Heart right ventricle (tissue), 16 donors: ENCODE data around the gene MYO5B. TPM values are rescaled to one million over a fixed set of nuclear protein-coding genes. Genes with fewer than 3 reads are reported as not detected.
A peak's percentile ranks its signal among the peaks of the same experiment; 100 is the strongest.

Source experiments
- ATAC-seq, 8 donors: fragments of 200-7000 bp; cut with Tn5 transposase; one replicate each; pipeline ENCODE4 v1.9.1; 2020; ENCODE audit warnings: mild to moderate bottlenecking in 8 of 8, moderate library complexity in 8 of 8, moderate number of reproducible peaks in 1 of 8
- DNase-seq, 2 donors: peaks; one replicate each; pipeline ENCODE4 v3.0.0-alpha.2; 2020
- H3K27ac ChIP-seq, 10 donors: fragments of 200-600 bp; sonication (generic) in 2 of 10; one replicate each; pipeline versions ENCODE4 v1.5.0 to v1.8.0; 2020 to 2022; ENCODE audit warnings: mild to moderate bottlenecking in 3 of 10
- H3K27me3 ChIP-seq, 7 donors: fragments of 200-600 bp; one replicate each; pipeline ENCODE4 v1.8.0; 2021 to 2022; ENCODE audit warnings: mild to moderate bottlenecking in 2 of 7
- H3K36me3 ChIP-seq, 9 donors: fragments of 200-600 bp; sonication (generic) in 1 of 9; one replicate each; pipeline versions ENCODE4 v1.5.0 to v1.8.0; 2020 to 2022; ENCODE audit warnings: mild to moderate bottlenecking in 2 of 9
- H3K4me1 ChIP-seq, 9 donors: fragments of 200-600 bp; sonication (generic) in 1 of 9; one replicate each; pipeline versions ENCODE4 v1.5.0 to v1.8.0; 2020 to 2022; ENCODE audit warnings: mild to moderate bottlenecking in 4 of 9
- H3K4me3 ChIP-seq, 10 donors: fragments of 200-600 bp; sonication (generic) in 2 of 10; one replicate each; pipeline versions ENCODE4 v1.5.0 to v1.8.0; 2020 to 2022; ENCODE audit warnings: mild to moderate bottlenecking in 7 of 10, moderate library complexity in 2 of 10
- H3K9me3 ChIP-seq, 11 donors: fragments of 200-600 bp in 10 of 11; sonication (generic) in 2 of 11; one replicate each; pipeline versions ENCODE4 v1.5.0 to v1.8.0; 2013 to 2022; ENCODE audit warnings: mild to moderate bottlenecking in 2 of 11, control low read depth in 1 of 11, moderate library complexity in 1 of 11
- CTCF ChIP-seq, 9 donors: fragments of 200-600 bp; sonication (generic) in 2 of 9; IDR thresholded peaks; one replicate each; pipeline versions ENCODE4 v1.5.0 to v1.8.0; 2021 to 2022; ENCODE audit warnings: antibody characterized with exemption in 9 of 9, mild to moderate bottlenecking in 5 of 9, moderate library complexity in 1 of 9
- WGBS, 2 donors: extraction: QIAGEN DNeasy Blood & Tissue Kit; methylation state at CpG; one replicate each; pipeline ENCODE4 v1.1.7; 2013; ENCODE audit warnings: inconsistent platforms in 1 of 2; 5-methylcytosine and 5-hydroxymethylcytosine counted together
- intact Hi-C, 10 donors: fragments of 100-400 bp; cut with DNase I; formaldehyde crosslinking; loops; one replicate each; pipeline versions ENCODE4 v1.11.1 to v1.14.2; 2022
- polyA plus RNA-seq, 2 donors: library from polyadenylated mRNA; stranded (reverse); fragments of 200-250 nt; gene quantifications; one replicate each; pipeline ENCODE4 v1.2.3, GENCODE V29; 2013
- total RNA-seq, 10 donors: library from RNA; stranded (reverse); fragmentation: NEBNext Ultra II Directional in 3 of 10; extraction: Animal tissue kit (Norgen Biotek cat#: 25700) in 3 of 10; gene quantifications; one replicate each; pipeline versions ENCODE4 v1.2.1 to v1.2.4, GENCODE V29; 2021 to 2023
- donor health status: Arrhythmogenic right ventricular cardiomyopathy.
- donor health status: ischemic (EF 13 %, LVEDD 7.1; RV severe dilation, severe dysfunction).
- donor health status: healthy with polysubstance abuse.
- donor health status: DM: no; HTN: yes; CAD: no.
- donor health status: DM: no; HTN: no; CAD: no.
- donor health status: ischemic (EF 25% LVEDD 6.9; RV normal size, moderate dysfunction).
- donor health status: ischemic (EF 25% LVEDD 5.7; RV mildly dilated, moderate dysfunction).
- donor health status: healthy.
- donor health status: DM: yes; HTN: yes; CAD: no.
- donor health status: Ischemic cardiomyopathy.
- donor health status: ischemic (EF 35%, LVEDD 5.7; RV mildly dilated, moderate dysfunction).
- donor health status: nonischemic (EF 11% LVEDD 7.7; RV severe dilation, severe dysfunction).
- donor health status: DM: yes; HTN: yes; CAD: no.
- donor health status: PGD.
- donor health status: ischemic (EF 29% LVEDD 5.4; RV normal size, mild dysfunction).
- donor health status: nonischemic (EF 23%, LVEDD 6.1; RV moderate dilation, normal function).

Gene MYO5B
- total and polyA plus RNA-seq, 12 donors = 0.20 to 3.7 (median 0.93) TPM

- Histone ChIP-seq H3K4me3 (no peak overlapping the region), H3K4me1 (peaks cover 0 to 6% (median 0%) of the 10 kb centered on the region in 9 donors), H3K27ac (no peak overlapping the region), H3K9me3 (no peaks in the 10 kb centered on the region), H3K27me3 (peaks cover 0 to 25% (median 4%) of the 10 kb centered on the region in 7 donors), H3K36me3 (no peaks in the 10 kb centered on the region)
- no peak for TF ChIP-seq CTCF (IDR thresholded peaks at IDR 0.05)
- intact Hi-C loops = loop anchor here in 1 of 10 donors (10.0 kb wide), 1 partner anchor 49 kb away; no protein-coding TSS in a partner anchor
- 61 to 66% methylated on average over 6 of the region's 6 CpGs for WGBS, 2 donors
- DNase-seq (peak in 1 of 2 donors; percentile 27), ATAC-seq (peak in 7 of 8 donors; percentile 36 to 62 (median 48))
Measured at GRCh38 chr18:49845629-49846360, 349.2 kb downstream of the MYO5B start.

- 94 to 100% methylated on average over 1 of the region's 1 CpG for WGBS, 2 donors
- Histone ChIP-seq H3K36me3 (no peaks in the 10 kb centered on the region), H3K27me3 (peaks cover 0 to 20% (median 4%) of the 10 kb centered on the region in 7 donors), H3K4me3 (no peak overlapping the region), H3K4me1 (peaks cover 0 to 6% (median 0%) of the 10 kb centered on the region in 9 donors), H3K9me3 (no peaks in the 10 kb centered on the region), H3K27ac (no peak overlapping the region)
- no peak for ATAC-seq
- no peak for TF ChIP-seq CTCF (IDR thresholded peaks at IDR 0.05)
- no peak for DNase-seq
- intact Hi-C loops = loop anchor here in 1 of 10 donors (10.0 kb wide), 1 partner anchor 50 kb away; no protein-coding TSS in a partner anchor
Measured at GRCh38 chr18:49844903-49845302, 350.0 kb downstream of the MYO5B start.

- Histone ChIP-seq H3K27me3 (peaks cover 0 to 16% (median 4%) of the 10 kb centered on the region in 7 donors), H3K9me3 (no peaks in the 10 kb centered on the region), H3K36me3 (no peaks in the 10 kb centered on the region), H3K4me1 (peaks cover 0 to 6% (median 0%) of the 10 kb centered on the region in 9 donors), H3K4me3 (no peak overlapping the region), H3K27ac (no peak overlapping the region)
- 82 to 83% methylated on average over 6 of the region's 6 CpGs for WGBS, 2 donors
- TF ChIP-seq CTCF (IDR thresholded peaks at IDR 0.05) = no peak
- ATAC-seq (no peak), DNase-seq (no peak)
- intact Hi-C loops = loop anchor here in 1 of 10 donors (10.0 kb wide), 1 partner anchor 51 kb away; no protein-coding TSS in a partner anchor
Measured at GRCh38 chr18:49843778-49844625, 350.9 kb downstream of the MYO5B start.

- H3K9me3 ChIP-seq = no peaks in the 10 kb centered on the region
- H3K27ac ChIP-seq = no peak overlapping the region
- TF ChIP-seq CTCF (IDR thresholded peaks at IDR 0.05) = no peak
- 89 to 91% methylated on average over 10 of the region's 10 CpGs for WGBS, 2 donors
- no peak overlapping the region for H3K4me3 ChIP-seq
- peaks cover 0 to 12% (median 3%) of the 10 kb centered on the region in 7 donors for H3K27me3 ChIP-seq
- DNase-seq (no peak), ATAC-seq (no peak)
- no peaks in the 10 kb centered on the region for H3K36me3 ChIP-seq
- intact Hi-C loops = loop anchor here in 1 of 10 donors (10.0 kb wide), 1 partner anchor 52 kb away; no protein-coding TSS in a partner anchor
- peaks cover 0 to 6% (median 0%) of the 10 kb centered on the region in 9 donors for H3K4me1 ChIP-seq
Measured at GRCh38 chr18:49843131-49843530, 351.8 kb downstream of the MYO5B start.
